GM23338 (cell line): ENCODE data around the gene AK2. TPM values are rescaled to one million over a fixed set of nuclear protein-coding genes. Genes with fewer than 3 reads are reported as not detected.

Experiments
- ATAC-seq: fragments of 200-7000 bp; cut with Tn5 transposase; 3 replicates; pipeline ENCODE4 v1.9.1; 2020
- DNase-seq: peaks from one replicate; pipeline ENCODE4 v3.0.0-alpha.2; 2015; ENCODE audit warnings: low spot score
- H2AFZ ChIP-seq: fragments of 200-600 bp; sonication (generic); 2 replicates; pipeline ENCODE4 v1.8.0; 2016; ENCODE audit warnings: antibody characterized with exemption, mild to moderate bottlenecking, moderate library complexity
- H3F3A ChIP-seq: fragments of 200-600 bp; sonication (generic); replicated peaks from 2 replicates; pipeline ENCODE4 v1.8.0; 2017; ENCODE audit warnings: antibody characterized with exemption, mixed run types, low read depth
- H3K27ac ChIP-seq: fragments of 200-600 bp; sonication (generic); 2 replicates; pipeline ENCODE4 v1.6.1; 2016; ENCODE audit warnings: low read depth
- H3K27me3 ChIP-seq: fragments of 200-600 bp; sonication (generic); 2 replicates; pipeline ENCODE4 v1.8.0; 2016; ENCODE audit warnings: mild to moderate bottlenecking, mixed run types, moderate library complexity; ENCODE audit not compliant: insufficient read depth
- H3K36me3 ChIP-seq: fragments of 200-600 bp; sonication (generic); 2 replicates; pipeline ENCODE4 v1.8.0; 2016; ENCODE audit warnings: mild to moderate bottlenecking; ENCODE audit not compliant: insufficient read depth
- H3K4me1 ChIP-seq: fragments of 200-600 bp; sonication (generic); 2 replicates; pipeline ENCODE4 v1.8.0; 2016; ENCODE audit warnings: mild to moderate bottlenecking, moderate library complexity; ENCODE audit not compliant: insufficient read depth
- H3K4me2 ChIP-seq: fragments of 200-600 bp; sonication (generic); 2 replicates; pipeline ENCODE4 v1.7.1; 2017; ENCODE audit warnings: mixed run types
- H3K4me3 ChIP-seq: fragments of 200-600 bp; sonication (generic); 2 replicates; pipeline ENCODE4 v1.6.1; 2016; ENCODE audit warnings: mixed run types
- H3K79me2 ChIP-seq: fragments of 200-600 bp; sonication (generic); replicated peaks from 2 replicates; pipeline ENCODE4 v1.8.0; 2017; ENCODE audit warnings: mild to moderate bottlenecking; ENCODE audit not compliant: insufficient read depth
- H3K9me2 ChIP-seq: fragments of 200-600 bp; sonication (generic); 2 replicates; pipeline ENCODE4 v1.8.0; 2017; ENCODE audit not compliant: insufficient read depth
- H4K20me1 ChIP-seq: fragments of 200-600 bp; sonication (generic); replicated peaks from 2 replicates; pipeline ENCODE4 v1.8.0; 2017; ENCODE audit warnings: mild to moderate bottlenecking; ENCODE audit not compliant: insufficient read depth
- H3K27ac Mint-ChIP-seq: 2 replicates; pipeline ENCODE4 v1.8.0; 2020; ENCODE audit warnings: inconsistent platforms, mild to moderate bottlenecking, moderate library complexity, mixed read lengths
- H3K27me3 Mint-ChIP-seq: 3 replicates; pipeline ENCODE4 v1.8.0; 2022; ENCODE audit warnings: low read depth, mild to moderate bottlenecking, moderate library complexity, mixed read lengths, inconsistent platforms; ENCODE audit not compliant: insufficient read depth, poor library complexity
- H3K36me3 Mint-ChIP-seq: 3 replicates; pipeline ENCODE4 v1.8.0; 2021; ENCODE audit warnings: low read depth, mild to moderate bottlenecking, inconsistent platforms, moderate library complexity, mixed read lengths
- H3K4me1 Mint-ChIP-seq: 3 replicates; pipeline ENCODE4 v1.8.0; 2020; ENCODE audit warnings: mild to moderate bottlenecking, inconsistent platforms, mixed read lengths
- H3K4me3 Mint-ChIP-seq: 3 replicates; pipeline ENCODE4 v1.8.0; 2021; ENCODE audit warnings: moderate library complexity, mild to moderate bottlenecking, inconsistent platforms, mixed read lengths
- H3K9me3 Mint-ChIP-seq: 3 replicates; pipeline ENCODE4 v1.8.0; 2020; ENCODE audit warnings: moderate library complexity, mild to moderate bottlenecking, inconsistent platforms, mixed read lengths
- EZH2 ChIP-seq: fragments of 200-600 bp; sonication (generic); IDR thresholded peaks from one replicate; pipeline ENCODE4 v1.8.0; 2017; ENCODE audit warnings: antibody characterized with exemption, mild to moderate bottlenecking, low read depth; ENCODE audit not compliant: unreplicated experiment
- EZH2phosphoT487 ChIP-seq: fragments of 200-600 bp; sonication (generic); IDR thresholded peaks from one replicate; pipeline ENCODE4 v1.8.1; 2018; ENCODE audit warnings: antibody characterized with exemption; ENCODE audit not compliant: unreplicated experiment
- JUNB ChIP-seq: IDR thresholded peaks from one replicate; pipeline ENCODE4 v1.6.1; 2016; ENCODE audit warnings: antibody characterized with exemption; ENCODE audit not compliant: unreplicated experiment
- polyA plus RNA-seq: library from polyadenylated mRNA; unstranded; fragments of >200 nt; fragmentation: Nextera tagmentation; extraction: Ambion mirVana; gene quantifications from 2 replicates; pipeline ENCODE4 v1.2.1, GENCODE V29; 2016
- total RNA-seq: library from RNA; depleted of rRNA; stranded (reverse); fragments of >200 nt; shearing (Covaris generic); gene quantifications from 2 replicates; pipeline ENCODE4 v1.2.3, GENCODE V29; 2014
- TF ChIP-seq, protein P1 (sequence below): fragments of 250-450 bp; sonication (Bioruptor Pico); IDR thresholded peaks from 2 replicates; pipeline ENCODE4 v1.5.0; 2020; ENCODE audit warnings: mild to moderate bottlenecking, moderate library complexity
- TF ChIP-seq, protein P2 (sequence below): IDR thresholded peaks from 2 replicates; pipeline ENCODE4 v1.6.1; 2016; ENCODE audit warnings: antibody characterized with exemption
- TF ChIP-seq, protein P3 (sequence below), 2 experiments: fragments of 200-600 bp in 1 of 2; sonication (generic) in 1 of 2; conservative IDR thresholded peaks; 2 replicates each; pipeline versions ENCODE4 v1.5.1 to v1.6.1; 2016 to 2017; ENCODE audit warnings: antibody characterized with exemption in 2 of 2, low read depth in 2 of 2, mild to moderate bottlenecking in 2 of 2, moderate library complexity in 1 of 2

The AK2 gene
- total and polyA plus RNA-seq, 2 experiments from 2014 or later, result 125 to 142 TPM

DNA sequence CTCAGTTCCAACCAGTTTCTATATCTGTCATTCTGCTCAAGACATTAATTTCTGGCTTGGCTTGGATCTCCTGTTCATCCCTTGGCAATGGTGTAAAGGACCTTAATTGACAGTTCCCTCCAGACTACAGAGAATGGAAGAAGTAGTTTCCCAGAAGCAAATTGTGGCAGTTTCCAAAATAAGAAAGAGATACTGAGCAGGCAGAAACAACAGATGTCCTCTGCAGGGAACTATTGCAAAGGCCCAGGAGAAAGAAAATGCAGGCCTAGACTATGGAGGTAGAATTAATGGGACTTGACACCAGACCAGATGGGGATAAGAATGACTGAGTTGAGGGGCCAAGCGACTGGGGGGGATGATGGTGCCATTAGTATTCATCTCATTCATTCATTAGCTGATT is 6.1 kb upstream of the AK2 start (continued):
- TF ChIP-seq, protein P1, sequence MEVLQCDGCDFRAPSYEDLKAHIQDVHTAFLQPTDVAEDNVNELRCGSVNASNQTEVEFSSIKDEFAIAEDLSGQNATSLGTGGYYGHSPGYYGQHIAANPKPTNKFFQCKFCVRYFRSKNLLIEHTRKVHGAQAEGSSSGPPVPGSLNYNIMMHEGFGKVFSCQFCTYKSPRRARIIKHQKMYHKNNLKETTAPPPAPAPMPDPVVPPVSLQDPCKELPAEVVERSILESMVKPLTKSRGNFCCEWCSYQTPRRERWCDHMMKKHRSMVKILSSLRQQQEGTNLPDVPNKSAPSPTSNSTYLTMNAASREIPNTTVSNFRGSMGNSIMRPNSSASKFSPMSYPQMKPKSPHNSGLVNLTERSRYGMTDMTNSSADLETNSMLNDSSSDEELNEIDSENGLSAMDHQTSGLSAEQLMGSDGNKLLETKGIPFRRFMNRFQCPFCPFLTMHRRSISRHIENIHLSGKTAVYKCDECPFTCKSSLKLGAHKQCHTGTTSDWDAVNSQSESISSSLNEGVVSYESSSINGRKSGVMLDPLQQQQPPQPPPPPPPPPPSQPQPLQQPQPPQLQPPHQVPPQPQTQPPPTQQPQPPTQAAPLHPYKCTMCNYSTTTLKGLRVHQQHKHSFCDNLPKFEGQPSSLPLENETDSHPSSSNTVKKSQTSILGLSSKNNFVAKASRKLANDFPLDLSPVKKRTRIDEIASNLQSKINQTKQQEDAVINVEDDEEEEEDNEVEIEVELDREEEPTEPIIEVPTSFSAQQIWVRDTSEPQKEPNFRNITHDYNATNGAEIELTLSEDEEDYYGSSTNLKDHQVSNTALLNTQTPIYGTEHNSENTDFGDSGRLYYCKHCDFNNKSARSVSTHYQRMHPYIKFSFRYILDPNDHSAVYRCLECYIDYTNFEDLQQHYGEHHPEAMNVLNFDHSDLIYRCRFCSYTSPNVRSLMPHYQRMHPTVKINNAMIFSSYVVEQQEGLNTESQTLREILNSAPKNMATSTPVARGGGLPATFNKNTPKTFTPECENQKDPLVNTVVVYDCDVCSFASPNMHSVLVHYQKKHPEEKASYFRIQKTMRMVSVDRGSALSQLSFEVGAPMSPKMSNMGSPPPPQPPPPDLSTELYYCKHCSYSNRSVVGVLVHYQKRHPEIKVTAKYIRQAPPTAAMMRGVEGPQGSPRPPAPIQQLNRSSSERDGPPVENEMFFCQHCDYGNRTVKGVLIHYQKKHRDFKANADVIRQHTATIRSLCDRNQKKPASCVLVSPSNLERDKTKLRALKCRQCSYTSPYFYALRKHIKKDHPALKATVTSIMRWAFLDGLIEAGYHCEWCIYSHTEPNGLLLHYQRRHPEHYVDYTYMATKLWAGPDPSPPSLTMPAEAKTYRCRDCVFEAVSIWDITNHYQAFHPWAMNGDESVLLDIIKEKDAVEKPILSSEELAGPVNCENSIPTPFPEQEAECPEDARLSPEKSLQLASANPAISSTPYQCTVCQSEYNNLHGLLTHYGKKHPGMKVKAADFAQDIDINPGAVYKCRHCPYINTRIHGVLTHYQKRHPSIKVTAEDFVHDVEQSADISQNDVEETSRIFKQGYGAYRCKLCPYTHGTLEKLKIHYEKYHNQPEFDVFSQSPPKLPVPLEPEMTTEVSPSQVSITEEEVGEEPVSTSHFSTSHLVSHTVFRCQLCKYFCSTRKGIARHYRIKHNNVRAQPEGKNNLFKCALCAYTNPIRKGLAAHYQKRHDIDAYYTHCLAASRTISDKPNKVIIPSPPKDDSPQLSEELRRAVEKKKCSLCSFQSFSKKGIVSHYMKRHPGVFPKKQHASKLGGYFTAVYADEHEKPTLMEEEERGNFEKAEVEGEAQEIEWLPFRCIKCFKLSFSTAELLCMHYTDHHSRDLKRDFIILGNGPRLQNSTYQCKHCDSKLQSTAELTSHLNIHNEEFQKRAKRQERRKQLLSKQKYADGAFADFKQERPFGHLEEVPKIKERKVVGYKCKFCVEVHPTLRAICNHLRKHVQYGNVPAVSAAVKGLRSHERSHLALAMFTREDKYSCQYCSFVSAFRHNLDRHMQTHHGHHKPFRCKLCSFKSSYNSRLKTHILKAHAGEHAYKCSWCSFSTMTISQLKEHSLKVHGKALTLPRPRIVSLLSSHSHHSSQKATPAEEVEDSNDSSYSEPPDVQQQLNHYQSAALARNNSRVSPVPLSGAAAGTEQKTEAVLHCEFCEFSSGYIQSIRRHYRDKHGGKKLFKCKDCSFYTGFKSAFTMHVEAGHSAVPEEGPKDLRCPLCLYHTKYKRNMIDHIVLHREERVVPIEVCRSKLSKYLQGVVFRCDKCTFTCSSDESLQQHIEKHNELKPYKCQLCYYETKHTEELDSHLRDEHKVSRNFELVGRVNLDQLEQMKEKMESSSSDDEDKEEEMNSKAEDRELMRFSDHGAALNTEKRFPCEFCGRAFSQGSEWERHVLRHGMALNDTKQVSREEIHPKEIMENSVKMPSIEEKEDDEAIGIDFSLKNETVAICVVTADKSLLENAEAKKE, result no peak
- TF ChIP-seq JUNB, result no peak
- TF ChIP-seq, protein P2, sequence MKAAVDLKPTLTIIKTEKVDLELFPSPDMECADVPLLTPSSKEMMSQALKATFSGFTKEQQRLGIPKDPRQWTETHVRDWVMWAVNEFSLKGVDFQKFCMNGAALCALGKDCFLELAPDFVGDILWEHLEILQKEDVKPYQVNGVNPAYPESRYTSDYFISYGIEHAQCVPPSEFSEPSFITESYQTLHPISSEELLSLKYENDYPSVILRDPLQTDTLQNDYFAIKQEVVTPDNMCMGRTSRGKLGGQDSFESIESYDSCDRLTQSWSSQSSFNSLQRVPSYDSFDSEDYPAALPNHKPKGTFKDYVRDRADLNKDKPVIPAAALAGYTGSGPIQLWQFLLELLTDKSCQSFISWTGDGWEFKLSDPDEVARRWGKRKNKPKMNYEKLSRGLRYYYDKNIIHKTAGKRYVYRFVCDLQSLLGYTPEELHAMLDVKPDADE, result no peak
- TF ChIP-seq EZH2phosphoT487, result no peak

DNA sequence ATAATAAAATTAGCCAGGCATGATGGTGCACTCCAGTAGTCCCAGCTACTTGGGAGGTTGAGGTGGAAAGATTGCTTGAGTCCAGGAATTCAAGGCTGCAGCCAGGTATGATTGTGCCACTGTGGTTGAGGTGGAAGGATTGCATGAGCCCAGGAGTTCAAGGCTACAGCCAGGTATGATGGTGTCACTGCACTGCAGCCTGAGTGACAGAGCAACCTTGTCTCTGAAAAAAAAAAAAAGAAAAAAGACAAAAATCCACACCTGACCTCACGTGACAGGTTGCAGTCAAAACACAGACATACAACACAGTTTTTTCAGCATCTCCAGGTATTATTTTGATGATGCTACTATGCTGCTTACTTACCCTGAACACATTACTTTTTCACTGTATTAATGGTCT is 4.3 kb upstream of the AK2 start:
- no peaks in the 10 kb centered on the region for H4K20me1 ChIP-seq
- Mint-ChIP-seq H3K27ac (no peak overlapping the region), H3K9me3 (peaks cover 10% of the 10 kb centered on the region), H3K27me3 (peaks cover 6% of the 10 kb centered on the region), H3K4me1 (peaks cover 12% of the 10 kb centered on the region; the same call in 2 of the 3 replicates), H3K4me3 (no peak overlapping the region), H3K36me3 (peaks cover 4% of the 10 kb centered on the region; the same call in 1 of the 3 replicates)
- peaks cover 5% of the 10 kb centered on the region; the same call in 1 of the 2 replicates for H3K9me2 ChIP-seq
- H3K79me2 ChIP-seq, result peaks cover 5% of the 10 kb centered on the region
- no peak overlapping the region for H3K4me2 ChIP-seq
- H3K27me3 ChIP-seq, result peaks cover 8% of the 10 kb centered on the region
- H3K4me1 ChIP-seq, result peaks cover 2% of the 10 kb centered on the region; the same call in 1 of the 2 replicates
- no peak overlapping the region for H3K4me3 ChIP-seq
- no peak overlapping the region for H3K27ac ChIP-seq
- DNase-seq, result no peak
- H3K36me3 ChIP-seq, result no peaks in the 10 kb centered on the region
- no peak for ATAC-seq
- H3F3A ChIP-seq, result no peaks in the 10 kb centered on the region
- H2AFZ ChIP-seq, result no peak overlapping the region
- no peak for TF ChIP-seq EZH2
- TF ChIP-seq, protein P3, sequence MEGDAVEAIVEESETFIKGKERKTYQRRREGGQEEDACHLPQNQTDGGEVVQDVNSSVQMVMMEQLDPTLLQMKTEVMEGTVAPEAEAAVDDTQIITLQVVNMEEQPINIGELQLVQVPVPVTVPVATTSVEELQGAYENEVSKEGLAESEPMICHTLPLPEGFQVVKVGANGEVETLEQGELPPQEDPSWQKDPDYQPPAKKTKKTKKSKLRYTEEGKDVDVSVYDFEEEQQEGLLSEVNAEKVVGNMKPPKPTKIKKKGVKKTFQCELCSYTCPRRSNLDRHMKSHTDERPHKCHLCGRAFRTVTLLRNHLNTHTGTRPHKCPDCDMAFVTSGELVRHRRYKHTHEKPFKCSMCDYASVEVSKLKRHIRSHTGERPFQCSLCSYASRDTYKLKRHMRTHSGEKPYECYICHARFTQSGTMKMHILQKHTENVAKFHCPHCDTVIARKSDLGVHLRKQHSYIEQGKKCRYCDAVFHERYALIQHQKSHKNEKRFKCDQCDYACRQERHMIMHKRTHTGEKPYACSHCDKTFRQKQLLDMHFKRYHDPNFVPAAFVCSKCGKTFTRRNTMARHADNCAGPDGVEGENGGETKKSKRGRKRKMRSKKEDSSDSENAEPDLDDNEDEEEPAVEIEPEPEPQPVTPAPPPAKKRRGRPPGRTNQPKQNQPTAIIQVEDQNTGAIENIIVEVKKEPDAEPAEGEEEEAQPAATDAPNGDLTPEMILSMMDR (conservative IDR thresholded peaks at IDR 0.05; ENCODE audit: low read depth in 2 of 2), result no peak
- TF ChIP-seq, protein P1, result no peak
